Endothelial cell (in vitro differentiated cells): ENCODE measurements around the gene RNF220. TPM values are rescaled to one million over a fixed set of nuclear protein-coding genes. Genes with fewer than 3 reads are reported as not detected.

Experiments
- DNase-seq: peaks from one replicate; pipeline ENCODE4 v3.0.0; 2021; ENCODE audit warnings: low spot score
- H3K27ac Mint-ChIP-seq: one replicate; pipeline ENCODE4 v1.8.0; 2021; ENCODE audit warnings: mixed read lengths, inconsistent platforms; ENCODE audit not compliant: unreplicated experiment
- H3K27me3 Mint-ChIP-seq: one replicate; pipeline ENCODE4 v1.8.0; 2021; ENCODE audit warnings: mild to moderate bottlenecking, moderate library complexity, mixed read lengths, inconsistent platforms; ENCODE audit not compliant: unreplicated experiment
- H3K36me3 Mint-ChIP-seq: one replicate; pipeline ENCODE4 v1.8.0; 2021; ENCODE audit warnings: mild to moderate bottlenecking, low read depth, mixed read lengths, inconsistent platforms; ENCODE audit not compliant: unreplicated experiment
- H3K4me1 Mint-ChIP-seq: one replicate; pipeline ENCODE4 v1.8.0; 2021; ENCODE audit warnings: mild to moderate bottlenecking, mixed read lengths, inconsistent platforms; ENCODE audit not compliant: unreplicated experiment
- H3K4me3 Mint-ChIP-seq: one replicate; pipeline ENCODE4 v1.8.0; 2021; ENCODE audit warnings: mild to moderate bottlenecking, mixed read lengths, inconsistent platforms; ENCODE audit not compliant: unreplicated experiment
- H3K9me3 Mint-ChIP-seq: one replicate; pipeline ENCODE4 v1.8.0; 2021; ENCODE audit warnings: mixed read lengths, inconsistent platforms; ENCODE audit not compliant: unreplicated experiment
- CTCF ChIP-seq: fragments of 200-600 bp; sonication (generic); IDR thresholded peaks from one replicate; pipeline ENCODE4 v1.5.0; 2021; ENCODE audit warnings: antibody characterized with exemption; ENCODE audit not compliant: unreplicated experiment
- total RNA-seq: library from RNA; stranded (reverse); fragmentation: NEBNext Ultra II Directional; extraction: Animal tissue kit (Norgen Biotek cat#: 25700); gene quantifications from one replicate; pipeline ENCODE4 v1.2.1, GENCODE V29; 2021; ENCODE audit not compliant: unreplicated experiment

Gene RNF220
- total RNA-seq, 1 donor from 2014 or later: 87.5 TPM

- no peaks in the 10 kb centered on the region for H3K9me3 Mint-ChIP-seq
- H3K4me1 Mint-ChIP-seq: no peaks in the 10 kb centered on the region
- no peaks in the 10 kb centered on the region for H3K36me3 Mint-ChIP-seq
- H3K27me3 Mint-ChIP-seq: peaks cover 3% of the 10 kb centered on the region
- no peak for DNase-seq
- TF ChIP-seq CTCF: no peak
- H3K4me3 Mint-ChIP-seq: no peak overlapping the region
- H3K27ac Mint-ChIP-seq: no peak overlapping the region
These were observed 201.0 kb downstream of the RNF220 start for GRCh38 chr1:44605914-44606615.

GRCh38 chr1:44606701-44607281, 201.7 kb downstream of the RNF220 start:
- no peak for TF ChIP-seq CTCF
- no peaks in the 10 kb centered on the region for H3K4me1 Mint-ChIP-seq
- H3K4me3 Mint-ChIP-seq: no peak overlapping the region
- no peaks in the 10 kb centered on the region for H3K9me3 Mint-ChIP-seq
- DNase-seq: no peak
- no peak overlapping the region for H3K27ac Mint-ChIP-seq
- H3K36me3 Mint-ChIP-seq: no peaks in the 10 kb centered on the region
- H3K27me3 Mint-ChIP-seq: peaks cover 3% of the 10 kb centered on the region

- Mint-ChIP-seq H3K9me3 (no peaks in the 10 kb centered on the region), H3K4me1 (no peaks in the 10 kb centered on the region), H3K4me3 (no peak overlapping the region), H3K27me3 (peaks cover 3% of the 10 kb centered on the region), H3K27ac (no peak overlapping the region), H3K36me3 (no peaks in the 10 kb centered on the region)
- no peak for TF ChIP-seq CTCF
- no peak for DNase-seq
These were observed 203.1 kb downstream of the RNF220 start for GRCh38 chr1:44608141-44608540.

- Mint-ChIP-seq H3K9me3 (no peaks in the 10 kb centered on the region), H3K36me3 (no peaks in the 10 kb centered on the region), H3K27ac (no peak overlapping the region), H3K4me1 (no peaks in the 10 kb centered on the region), H3K4me3 (no peak overlapping the region), H3K27me3 (peaks cover 3% of the 10 kb centered on the region)
- peak; percentile 62 for DNase-seq
- peak; percentile 48 for TF ChIP-seq CTCF
These were observed 204.3 kb downstream of the RNF220 start for GRCh38 chr1:44609412-44609767.

- Mint-ChIP-seq H3K4me3 (no peak overlapping the region), H3K4me1 (no peaks in the 10 kb centered on the region), H3K9me3 (no peaks in the 10 kb centered on the region), H3K36me3 (no peaks in the 10 kb centered on the region), H3K27ac (no peak overlapping the region), H3K27me3 (no peaks in the 10 kb centered on the region)
- TF ChIP-seq CTCF: no peak
- no peak for DNase-seq
These were observed 204.9 kb downstream of the RNF220 start for GRCh38 chr1:44609768-44610526.
